HepG2 (cell line): ENCODE data around the gene CA14. TPM values are rescaled to one million over a fixed set of nuclear protein-coding genes. Genes with fewer than 3 reads are reported as not detected.

Source experiments
- ATF7-NPFF ChIP-seq: sonication (generic); formaldehyde crosslinking; IDR thresholded peaks from 2 replicates; pipeline ENCODE4 v1.8.1; 2023; ENCODE audit warnings: mild to moderate bottlenecking, low read depth, missing genetic modification reagents, moderate library complexity
- DNMT3B ChIP-seq: conservative IDR thresholded peaks from 2 replicates; pipeline ENCODE4 v1.6.1; 2016; ENCODE audit warnings: missing biosample characterization, control low read depth
- GATA4 ChIP-seq: sonication (generic); IDR thresholded peaks from 2 replicates; pipeline ENCODE4 v1.6.1; 2016; ENCODE audit warnings: antibody characterized with exemption, low read depth, borderline replicate concordance
- GATAD1 ChIP-seq: IDR thresholded peaks from 2 replicates; pipeline ENCODE4 v1.6.1; 2016; ENCODE audit warnings: missing genetic modification reagents, missing compliant biosample characterization
- HNRNPH1 ChIP-seq: fragments of 200-400 bp; formaldehyde crosslinking; optimal IDR thresholded peaks from 2 replicates; pipeline ENCODE3; 2017; ENCODE audit warnings: mild to moderate bottlenecking, low read depth, low read length
- IRX3 ChIP-seq: sonication (generic); formaldehyde crosslinking; IDR thresholded peaks from 2 replicates; pipeline ENCODE4 v1.8.1; 2023; ENCODE audit warnings: mild to moderate bottlenecking, low read depth, missing genetic modification reagents, borderline replicate concordance
- JUN ChIP-seq: sonication (generic); formaldehyde crosslinking; IDR thresholded peaks from 2 replicates; pipeline ENCODE4 v1.4.0; 2020; ENCODE audit warnings: mild to moderate bottlenecking, missing genetic modification reagents
- JUND ChIP-seq: sonication (generic); formaldehyde crosslinking; IDR thresholded peaks from 2 replicates; pipeline ENCODE4 v1.8.0; 2022; ENCODE audit warnings: mild to moderate bottlenecking, missing genetic modification reagents
- MEIS2 ChIP-seq: sonication (generic); formaldehyde crosslinking; IDR thresholded peaks from 2 replicates; pipeline ENCODE4 v1.9.0; 2021; ENCODE audit warnings: mild to moderate bottlenecking, missing genetic modification reagents
- RAD51 ChIP-seq: fragments of 450-650 bp; IDR thresholded peaks from 2 replicates; pipeline ENCODE4 v1.6.1; 2016; ENCODE audit warnings: borderline replicate concordance
- ZMYM4 ChIP-seq: sonication (generic); formaldehyde crosslinking; IDR thresholded peaks from 2 replicates; pipeline ENCODE4 v1.8.1; 2023; ENCODE audit warnings: mild to moderate bottlenecking, missing genetic modification reagents
- ZNF205 ChIP-seq: IDR thresholded peaks from 2 replicates; pipeline ENCODE4 v1.6.1; 2018; ENCODE audit warnings: missing biosample characterization, missing genetic modification reagents
- ZNF350 ChIP-seq: sonication (generic); formaldehyde crosslinking; IDR thresholded peaks from 2 replicates; pipeline ENCODE4 v1.4.0; 2020; ENCODE audit warnings: mild to moderate bottlenecking, low read depth, missing genetic modification reagents, borderline replicate concordance
- ZNF562 ChIP-seq: sonication (generic); formaldehyde crosslinking; IDR thresholded peaks from 2 replicates; pipeline ENCODE4 v1.8.0; 2022; ENCODE audit warnings: missing genetic modification reagents, borderline replicate concordance
- ZZZ3 ChIP-seq: sonication (generic); formaldehyde crosslinking; IDR thresholded peaks from 2 replicates; pipeline ENCODE4 v1.4.0; 2020; ENCODE audit warnings: missing genetic modification reagents, mild to moderate bottlenecking, borderline replicate concordance
- polyA plus RNA-seq, 8 experiments: library from polyadenylated mRNA; depleted of rRNA in 3 of 8; stranded (reverse) in 7 of 8; unstranded in 1 of 8; fragments of >200 nt; fragmentation: Illumina TruSeq in 4 of 8; extraction: Trizol in 4 of 8; gene quantifications; 2 replicates each; pipeline versions ENCODE4 v1.2.1 to v1.2.3, GENCODE V29; 2011 to 2016; ENCODE audit warnings: low read depth in 4 of 8, missing spikeins in 1 of 8, mixed read lengths in 1 of 8; ENCODE audit not compliant: insufficient read depth in 1 of 8
- total RNA-seq, 5 experiments: library from RNA; depleted of rRNA; stranded (reverse); fragments of >200 nt; fragmentation: Illumina TruSeq; extraction: Trizol; gene quantifications; 2 replicates each; pipeline ENCODE4 v1.2.3, GENCODE V29; 2016; ENCODE audit warnings: low read depth in 1 of 5
- TF ChIP-seq, protein P1 (sequence below): IDR thresholded peaks from 2 replicates; pipeline ENCODE4 v1.6.1; 2016; ENCODE audit warnings: missing compliant biosample characterization, missing genetic modification reagents, borderline replicate concordance
- TF ChIP-seq, protein P2 (sequence below): sonication (generic); formaldehyde crosslinking; IDR thresholded peaks from 2 replicates; pipeline ENCODE4 v1.4.0; 2020; ENCODE audit warnings: missing genetic modification reagents
- TF ChIP-seq, protein P3 (sequence below): sonication (generic); formaldehyde crosslinking; IDR thresholded peaks from 2 replicates; pipeline ENCODE4 v1.9.0; 2021; ENCODE audit warnings: missing genetic modification reagents, mild to moderate bottlenecking, borderline replicate concordance
- TF ChIP-seq, protein P4 (sequence below): sonication (generic); formaldehyde crosslinking; IDR thresholded peaks from 2 replicates; pipeline ENCODE4 v1.5.0; 2020; ENCODE audit warnings: mild to moderate bottlenecking, missing genetic modification reagents, borderline replicate concordance
- TF ChIP-seq, protein P5 (sequence below): sonication (generic); formaldehyde crosslinking; IDR thresholded peaks from 2 replicates; pipeline ENCODE4 v1.8.0; 2022; ENCODE audit warnings: missing genetic modification reagents, mild to moderate bottlenecking, inconsistent platforms, borderline replicate concordance

The CA14 gene
- total and polyA plus RNA-seq, 2 of the 13 experiments (the other 11 are each of a cell fraction or from before 2014, with no cell fraction given) = 2.4 to 8.5 TPM

DNA sequence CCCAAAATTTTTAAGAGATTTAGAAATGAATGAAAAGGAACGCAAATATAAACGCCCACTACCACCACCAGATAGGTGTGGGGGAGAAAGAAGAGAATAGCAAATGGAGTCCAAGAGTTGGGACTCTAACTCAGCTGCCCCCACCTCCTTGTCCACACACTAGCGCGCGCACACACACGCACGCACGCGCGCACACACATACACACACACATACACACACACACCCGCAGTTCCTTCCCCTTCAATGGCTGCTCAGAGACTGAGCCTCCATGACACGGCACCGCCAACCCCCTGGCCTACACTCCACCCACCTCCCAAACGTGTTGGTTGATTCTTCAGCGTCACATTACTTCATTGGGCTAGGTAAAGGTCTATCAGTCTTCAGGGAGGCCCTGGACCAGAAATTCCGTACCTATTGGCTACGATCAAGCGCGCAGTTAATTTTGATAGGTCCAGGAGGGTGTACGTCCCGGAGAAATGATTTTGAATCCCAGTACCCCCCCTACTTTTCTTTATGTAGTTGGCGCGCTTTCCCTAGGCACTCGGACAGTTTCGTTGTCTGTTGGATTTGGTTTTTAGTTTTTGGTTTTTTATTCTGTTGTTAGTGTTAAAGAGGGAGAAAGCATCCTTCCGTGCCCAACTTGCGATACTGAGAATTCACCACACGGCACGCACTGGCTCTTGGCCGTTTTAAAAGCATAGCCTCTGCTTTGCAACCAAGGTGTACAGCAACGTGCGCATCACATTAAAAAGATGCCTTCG is 21.5 kb upstream of the CA14 start, which contains the start of gene ANP32E (continued):
- TF ChIP-seq ATF7-NPFF (peak; percentile 41; the same call in 1 of the 2 replicates), RAD51 (0 out of 2 replicates have a peak, but pooled peaks have one; percentile 3), HNRNPH1 (no peak), ZNF350 (CRISPR knock-in tag) (peak; percentile 55; the same call in 1 of the 2 replicates), ZNF562 (CRISPR knock-in tag) (0 out of 2 replicates have a peak, but pooled peaks have one; percentile 22), IRX3 (CRISPR knock-in tag) (no peak), GATAD1 (peak; percentile 70), MEIS2 (CRISPR knock-in tag) (peak; percentile 70; the same call in 1 of the 2 replicates), ZMYM4 (peak; percentile 72; the same call in 1 of the 2 replicates), DNMT3B (CRISPR knock-in tag) (no peak; the same call in 1 of the 2 replicates), GATA4 (no peak), JUN (CRISPR knock-in tag) (peak; percentile 55), JUND (CRISPR knock-in tag) (0 out of 2 replicates have a peak, but pooled peaks have one; percentile 66), ZNF205 (CRISPR knock-in tag) (0 out of 2 replicates have a peak, but pooled peaks have one; percentile 13), ZZZ3 (CRISPR knock-in tag) (0 out of 2 replicates have a peak, but pooled peaks have one; percentile 42)
- TF ChIP-seq, protein P1, sequence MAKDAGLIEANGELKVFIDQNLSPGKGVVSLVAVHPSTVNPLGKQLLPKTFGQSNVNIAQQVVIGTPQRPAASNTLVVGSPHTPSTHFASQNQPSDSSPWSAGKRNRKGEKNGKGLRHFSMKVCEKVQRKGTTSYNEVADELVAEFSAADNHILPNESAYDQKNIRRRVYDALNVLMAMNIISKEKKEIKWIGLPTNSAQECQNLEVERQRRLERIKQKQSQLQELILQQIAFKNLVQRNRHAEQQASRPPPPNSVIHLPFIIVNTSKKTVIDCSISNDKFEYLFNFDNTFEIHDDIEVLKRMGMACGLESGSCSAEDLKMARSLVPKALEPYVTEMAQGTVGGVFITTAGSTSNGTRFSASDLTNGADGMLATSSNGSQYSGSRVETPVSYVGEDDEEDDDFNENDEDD (CRISPR knock-in tag) = peak; percentile 97
- TF ChIP-seq, protein P2, sequence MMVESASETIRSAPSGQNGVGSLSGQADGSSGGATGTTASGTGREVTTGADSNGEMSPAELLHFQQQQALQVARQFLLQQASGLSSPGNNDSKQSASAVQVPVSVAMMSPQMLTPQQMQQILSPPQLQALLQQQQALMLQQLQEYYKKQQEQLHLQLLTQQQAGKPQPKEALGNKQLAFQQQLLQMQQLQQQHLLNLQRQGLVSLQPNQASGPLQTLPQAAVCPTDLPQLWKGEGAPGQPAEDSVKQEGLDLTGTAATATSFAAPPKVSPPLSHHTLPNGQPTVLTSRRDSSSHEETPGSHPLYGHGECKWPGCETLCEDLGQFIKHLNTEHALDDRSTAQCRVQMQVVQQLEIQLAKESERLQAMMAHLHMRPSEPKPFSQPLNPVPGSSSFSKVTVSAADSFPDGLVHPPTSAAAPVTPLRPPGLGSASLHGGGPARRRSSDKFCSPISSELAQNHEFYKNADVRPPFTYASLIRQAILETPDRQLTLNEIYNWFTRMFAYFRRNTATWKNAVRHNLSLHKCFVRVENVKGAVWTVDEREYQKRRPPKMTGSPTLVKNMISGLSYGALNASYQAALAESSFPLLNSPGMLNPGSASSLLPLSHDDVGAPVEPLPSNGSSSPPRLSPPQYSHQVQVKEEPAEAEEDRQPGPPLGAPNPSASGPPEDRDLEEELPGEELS (CRISPR knock-in tag) = peak; percentile 63
- TF ChIP-seq, protein P3, sequence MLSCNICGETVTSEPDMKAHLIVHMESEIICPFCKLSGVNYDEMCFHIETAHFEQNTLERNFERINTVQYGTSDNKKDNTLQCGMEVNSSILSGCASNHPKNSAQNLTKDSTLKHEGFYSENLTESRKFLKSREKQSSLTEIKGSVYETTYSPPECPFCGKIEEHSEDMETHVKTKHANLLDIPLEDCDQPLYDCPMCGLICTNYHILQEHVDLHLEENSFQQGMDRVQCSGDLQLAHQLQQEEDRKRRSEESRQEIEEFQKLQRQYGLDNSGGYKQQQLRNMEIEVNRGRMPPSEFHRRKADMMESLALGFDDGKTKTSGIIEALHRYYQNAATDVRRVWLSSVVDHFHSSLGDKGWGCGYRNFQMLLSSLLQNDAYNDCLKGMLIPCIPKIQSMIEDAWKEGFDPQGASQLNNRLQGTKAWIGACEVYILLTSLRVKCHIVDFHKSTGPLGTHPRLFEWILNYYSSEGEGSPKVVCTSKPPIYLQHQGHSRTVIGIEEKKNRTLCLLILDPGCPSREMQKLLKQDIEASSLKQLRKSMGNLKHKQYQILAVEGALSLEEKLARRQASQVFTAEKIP (CRISPR knock-in tag) = no peak
- TF ChIP-seq, protein P4, sequence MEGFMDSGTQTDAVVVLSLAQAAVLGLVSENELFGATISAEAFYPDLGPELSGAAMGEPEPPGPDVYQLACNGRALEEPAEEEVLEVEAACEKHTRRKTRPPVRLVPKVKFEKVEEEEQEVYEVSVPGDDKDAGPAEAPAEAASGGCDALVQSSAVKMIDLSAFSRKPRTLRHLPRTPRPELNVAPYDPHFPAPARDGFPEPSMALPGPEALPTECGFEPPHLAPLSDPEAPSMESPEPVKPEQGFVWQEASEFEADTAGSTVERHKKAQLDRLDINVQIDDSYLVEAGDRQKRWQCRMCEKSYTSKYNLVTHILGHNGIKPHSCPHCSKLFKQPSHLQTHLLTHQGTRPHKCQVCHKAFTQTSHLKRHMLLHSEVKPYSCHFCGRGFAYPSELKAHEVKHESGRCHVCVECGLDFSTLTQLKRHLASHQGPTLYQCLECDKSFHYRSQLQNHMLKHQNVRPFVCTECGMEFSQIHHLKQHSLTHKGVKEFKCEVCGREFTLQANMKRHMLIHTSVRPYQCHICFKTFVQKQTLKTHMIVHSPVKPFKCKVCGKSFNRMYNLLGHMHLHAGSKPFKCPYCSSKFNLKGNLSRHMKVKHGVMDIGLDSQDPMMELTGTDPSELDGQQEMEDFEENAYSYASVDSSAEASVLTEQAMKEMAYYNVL = peak; percentile 67; the same call in 1 of the 2 replicates
- TF ChIP-seq, protein P5, sequence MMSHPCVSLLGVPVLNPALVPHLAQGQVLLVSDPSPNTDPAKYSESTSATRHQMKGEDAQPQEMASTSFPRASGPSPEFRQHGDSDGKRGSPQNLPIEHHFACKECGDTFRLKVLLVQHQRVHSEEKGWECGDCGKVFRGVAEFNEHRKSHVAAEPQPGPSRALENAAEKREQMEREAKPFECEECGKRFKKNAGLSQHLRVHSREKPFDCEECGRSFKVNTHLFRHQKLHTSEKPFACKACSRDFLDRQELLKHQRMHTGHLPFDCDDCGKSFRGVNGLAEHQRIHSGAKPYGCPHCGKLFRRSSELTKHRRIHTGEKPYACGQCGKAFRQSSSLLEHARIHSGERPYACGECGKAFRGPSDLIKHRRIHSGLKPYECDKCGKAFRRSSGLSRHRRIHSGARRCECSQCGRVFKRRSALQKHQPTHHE (CRISPR knock-in tag) = peak; percentile 87
